DMS 273 (cell line): ENCODE data around the gene C10orf53.
A peak's percentile ranks its signal among the peaks of the same experiment; 100 is the strongest.

ENCODE experiments used
- DNase-seq: peaks from one replicate; lab custom pipeline; 2025; ENCODE audit not compliant: unreplicated experiment; lab: John Stamatoyannopoulos, UW

The C10orf53 gene

GRCh38 chr10:49736564-49737113 lies 57.2 kb downstream of the C10orf53 start:
- DNase-seq: no peak

- DNase-seq: no peak
Observed at GRCh38 chr10:49737474-49738201, 58.2 kb downstream of the C10orf53 start.

- peak; percentile 5 for DNase-seq
Observed at GRCh38 chr10:49738616-49739360, 59.3 kb downstream of the C10orf53 start.

GRCh38 chr10:49739426-49739825 lies 60.0 kb downstream of the C10orf53 start:
- no peak for DNase-seq

GRCh38 chr10:49740346-49741107 lies 61.1 kb downstream of the C10orf53 start:
- no peak for DNase-seq

- DNase-seq: no peak
Observed at GRCh38 chr10:49741108-49741995, 61.9 kb downstream of the C10orf53 start.

GRCh38 chr10:49742683-49743463 lies 63.4 kb downstream of the C10orf53 start:
- no peak for DNase-seq

GRCh38 chr10:49743464-49744075 lies 64.1 kb downstream of the C10orf53 start:
- no peak for DNase-seq

- no peak for DNase-seq
Observed at GRCh38 chr10:49744091-49744685, 64.7 kb downstream of the C10orf53 start.

GRCh38 chr10:49744924-49745605 lies 65.6 kb downstream of the C10orf53 start:
- no peak for DNase-seq

- DNase-seq: no peak
Observed at GRCh38 chr10:49745756-49746155, 66.3 kb downstream of the C10orf53 start.

GRCh38 chr10:49746626-49747302 lies 67.3 kb downstream of the C10orf53 start:
- DNase-seq: no peak
